Measurements from ENCODE around the gene HERC3. TPM values are rescaled to one million over a fixed set of nuclear protein-coding genes. Genes with fewer than 3 reads are reported as not detected.

HERC3 gene
- polyA plus RNA-seq, 3 donors = 3.7 to 8.5 (median 7.2) TPM

DNA sequence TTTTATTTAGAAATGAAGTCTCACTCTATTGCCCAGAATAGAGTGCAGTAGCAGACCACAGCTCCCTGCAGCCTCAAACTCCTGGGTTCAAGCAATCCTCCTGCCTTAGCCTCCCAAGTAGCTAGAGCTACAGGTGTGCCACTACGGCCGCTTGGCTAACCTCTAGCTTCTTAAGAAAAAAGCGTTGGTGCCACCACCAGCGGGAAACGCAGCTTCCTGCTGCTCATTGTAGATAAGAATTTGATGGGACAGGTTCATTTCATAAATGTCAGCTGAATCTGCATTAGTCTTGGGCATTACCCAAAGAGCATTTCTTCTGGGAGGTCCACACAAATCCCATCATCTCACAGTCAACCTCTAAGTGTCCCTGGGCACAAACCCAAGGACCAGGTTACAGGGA, 138.5 kb downstream of the HERC3 start:
- H3K27ac ChIP-seq (ENCODE audit: low read depth, low read length) = no peak overlapping the region
- WGBS, 3 donors = 63 to 95% (median 80%) methylated on average over 5 of the region's 5 CpGs

DNA sequence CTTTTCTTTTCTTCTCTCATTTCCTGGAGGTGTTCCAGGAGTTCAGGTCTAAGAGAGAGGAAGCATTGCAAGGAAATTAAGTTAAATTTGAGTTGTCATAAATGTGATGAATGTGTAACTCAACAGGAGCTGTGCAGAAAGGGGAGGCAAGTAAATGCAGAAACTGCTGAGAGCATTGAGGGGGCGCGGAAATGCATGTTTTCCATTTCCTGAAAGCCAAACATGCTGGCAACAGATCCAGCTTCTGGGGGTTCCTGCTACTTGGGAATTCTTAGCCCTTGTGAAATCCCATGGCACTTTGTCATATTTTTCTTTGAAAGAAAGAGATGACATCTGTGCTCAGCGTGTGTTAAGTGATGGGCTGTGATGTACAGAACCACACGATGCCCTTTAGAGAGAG, 139.1 kb downstream of the HERC3 start:
- no peak overlapping the region for H3K27ac ChIP-seq (ENCODE audit: low read depth, low read length)
- WGBS, 3 donors = 63 to 89% (median 73%) methylated on average over 4 of the region's 4 CpGs

DNA sequence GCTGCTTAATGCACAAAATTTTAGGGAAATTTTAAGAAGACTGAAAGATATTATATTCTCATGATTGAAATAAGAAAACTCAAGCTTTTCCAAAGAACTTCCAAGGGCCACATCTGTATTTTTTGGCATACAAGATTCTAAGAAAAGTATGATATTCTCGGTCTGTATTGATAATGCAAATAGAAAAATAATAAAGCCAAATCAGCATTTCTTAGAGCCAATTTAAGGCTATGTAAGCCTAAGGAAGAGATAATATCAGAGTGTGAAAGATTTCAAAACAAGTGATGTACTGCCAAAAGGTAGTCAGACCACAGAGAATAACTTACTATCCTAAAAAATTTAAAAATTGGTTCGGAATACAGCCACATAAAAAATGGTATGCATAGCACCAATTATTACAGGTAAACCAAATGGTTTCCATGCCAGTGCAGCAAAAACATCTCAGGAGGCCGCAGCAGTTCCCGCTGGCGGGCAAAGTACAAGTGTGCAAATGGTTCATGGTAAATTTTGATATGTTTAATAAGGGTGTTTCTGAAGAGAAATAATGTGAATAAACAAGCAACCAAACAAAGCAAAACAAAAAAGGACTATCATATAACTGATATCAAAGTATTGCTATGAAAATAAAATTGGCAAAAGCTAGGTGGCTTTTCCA, 140.6 kb downstream of the HERC3 start:
- H3K27ac ChIP-seq (ENCODE audit: low read depth, low read length) = no peak overlapping the region
- WGBS, 3 donors = 93 to 97% (median 96%) methylated on average over 5 of the region's 5 CpGs

DNA sequence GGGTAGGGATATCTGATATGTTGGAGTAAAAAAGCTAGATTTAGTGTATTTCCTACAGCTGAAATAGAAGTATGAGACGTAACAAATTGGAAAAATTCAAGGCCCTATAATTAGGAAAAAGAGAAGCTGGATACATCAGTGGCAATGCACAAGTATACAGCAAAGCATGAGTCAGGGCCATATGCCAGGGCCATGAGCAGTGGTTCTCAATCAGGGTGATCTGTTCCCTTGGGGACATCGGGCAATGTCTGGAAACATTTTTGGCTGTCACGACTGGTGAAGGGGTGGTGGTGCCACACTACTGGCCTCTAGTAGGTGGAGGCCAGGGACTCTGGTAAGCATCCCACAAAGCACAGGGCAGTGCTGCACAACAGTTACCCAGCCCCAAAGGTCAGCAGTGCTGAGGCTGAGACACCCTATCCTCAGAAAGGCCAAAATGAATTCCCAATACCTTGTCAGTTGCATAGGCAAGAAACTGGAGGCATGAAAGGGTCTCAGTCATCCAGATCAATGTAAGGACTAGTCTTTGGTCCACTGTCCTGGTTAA, 142.2 kb downstream of the HERC3 start:
- no peak overlapping the region for H3K27ac ChIP-seq (ENCODE audit: low read depth, low read length)

DNA sequence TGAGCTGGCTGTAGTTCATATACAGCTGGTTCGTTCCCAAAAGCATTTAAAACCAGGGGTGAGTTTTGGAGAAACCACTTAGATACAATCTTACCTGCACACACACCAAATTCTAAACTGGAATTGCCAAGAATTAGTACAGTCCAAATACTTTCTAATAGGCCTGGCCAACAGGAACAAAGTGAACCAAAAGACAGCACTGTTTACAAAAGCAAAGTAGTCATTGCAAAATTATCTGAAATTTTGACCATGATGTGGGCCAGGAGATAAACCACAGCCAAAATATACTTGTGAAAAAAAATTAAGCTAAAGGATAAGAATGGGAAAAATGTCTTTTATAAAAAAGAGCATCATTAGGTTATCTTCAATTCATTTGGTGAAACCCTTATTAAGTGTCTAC, 143.3 kb downstream of the HERC3 start:
- no peak overlapping the region for H3K27ac ChIP-seq (ENCODE audit: low read depth, low read length)

More for the DNA sequence above, 142.2 kb downstream of the HERC3 start:
- 66 to 92% (median 70%) methylated on average over 3 of the region's 3 CpGs for WGBS, 3 donors

DNA sequence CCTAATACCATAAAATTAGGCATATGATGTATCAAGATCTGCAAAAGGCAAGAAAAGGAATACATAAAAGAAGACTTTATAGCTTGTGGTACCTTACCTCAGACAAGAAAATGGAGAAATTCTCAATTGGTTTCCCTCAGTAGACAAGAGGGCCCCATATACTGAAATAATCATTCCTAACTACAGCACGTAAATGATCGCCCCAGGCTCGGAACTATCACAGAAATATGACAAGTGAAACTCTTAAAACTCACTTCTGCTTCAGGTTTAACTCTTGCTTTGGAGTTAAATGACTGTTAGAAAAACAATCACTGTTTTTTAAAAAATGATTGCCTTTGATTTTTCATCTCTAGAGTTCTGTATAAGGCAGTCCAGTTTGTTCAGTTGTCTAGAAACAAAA, 144.0 kb downstream of the HERC3 start:
- H3K27ac ChIP-seq (ENCODE audit: low read depth, low read length) = no peak overlapping the region
- 71 to 94% (median 82%) methylated on average over 3 of the region's 3 CpGs for WGBS, 3 donors

More for the DNA sequence above, 143.3 kb downstream of the HERC3 start:
- WGBS, 3 donors = 24 to 76% (median 75%) methylated on average over 1 of the region's 1 CpG

DNA sequence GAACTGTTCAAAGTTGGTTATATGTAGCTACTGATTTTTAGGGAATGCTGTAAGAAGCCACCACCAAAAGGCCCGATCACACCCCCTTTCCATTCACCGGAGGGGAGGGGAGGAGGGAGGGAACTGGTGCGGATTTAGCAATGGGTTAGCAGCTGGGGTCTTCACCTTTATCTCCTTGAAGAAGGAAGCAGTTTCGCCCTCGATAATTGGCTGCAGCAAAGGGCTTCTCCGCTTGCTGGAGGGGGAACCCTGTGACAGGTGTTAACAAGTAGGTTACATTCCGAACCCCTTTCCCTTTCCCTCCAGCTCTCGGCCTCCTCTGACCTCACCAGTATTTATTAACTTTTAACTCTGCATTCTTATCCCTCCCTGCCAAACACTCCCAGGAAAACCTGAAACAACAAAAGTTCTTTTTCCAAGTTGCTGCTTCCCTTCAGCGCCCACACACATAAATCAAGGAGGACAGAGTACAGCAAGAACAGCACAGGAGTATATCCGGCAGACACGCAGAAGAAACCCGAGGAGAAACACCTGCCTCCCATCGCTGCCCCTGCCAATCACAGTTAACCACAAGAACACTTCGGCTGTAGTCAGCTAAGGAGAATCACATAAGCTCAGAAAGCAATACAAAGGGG, 145.1 kb downstream of the HERC3 start:
- no peak overlapping the region for H3K27ac ChIP-seq (ENCODE audit: low read depth, low read length)
- 35 to 45% (median 43%) methylated on average over 13 to 14 of the region's 14 CpGs for WGBS, 3 donors

DNA sequence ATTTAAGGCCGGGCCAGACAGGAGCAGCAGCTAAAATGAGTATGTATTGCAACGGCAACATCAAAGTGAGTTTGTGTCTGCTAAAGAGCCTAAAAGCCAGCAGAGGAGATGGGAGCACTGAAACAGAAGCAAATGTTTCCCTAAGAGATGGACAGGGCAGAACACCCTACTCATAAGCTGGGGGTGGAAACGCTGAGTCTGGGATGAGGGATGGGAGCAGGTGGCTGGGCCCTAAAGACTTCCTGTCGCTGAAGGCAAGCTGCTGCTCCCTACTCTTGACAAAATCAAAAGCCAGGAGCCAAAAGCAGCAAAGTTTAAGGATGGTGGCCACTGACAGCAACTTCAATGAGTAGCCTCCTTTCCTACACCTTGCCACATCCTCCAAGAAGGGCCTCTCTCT, 145.9 kb downstream of the HERC3 start:
- H3K27ac ChIP-seq (ENCODE audit: low read depth, low read length) = no peak overlapping the region

DNA sequence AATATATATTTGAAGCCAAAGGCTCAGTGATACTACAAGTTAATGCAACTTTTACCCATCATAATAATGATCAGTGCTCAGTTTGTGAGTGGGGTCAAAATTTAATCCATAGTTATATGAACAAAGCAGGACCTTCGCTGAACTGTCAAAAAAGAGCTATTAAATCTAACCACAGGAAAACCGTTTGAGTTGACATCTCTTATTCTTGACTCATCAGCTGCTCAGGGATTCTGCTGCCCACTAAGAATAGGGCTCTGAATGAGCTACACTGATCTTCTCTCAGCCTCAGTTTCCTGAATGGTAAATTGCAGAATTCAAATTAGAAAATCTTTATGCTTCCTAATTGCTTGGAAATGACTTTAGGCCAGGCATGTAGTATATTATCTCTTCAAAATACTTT, 150.3 kb downstream of the HERC3 start:
- 65 to 75% (median 70%) methylated on average over 2 of the region's 2 CpGs for WGBS, 3 donors
- no peak overlapping the region for H3K27ac ChIP-seq (ENCODE audit: low read depth, low read length)

More for the DNA sequence above, 145.9 kb downstream of the HERC3 start:
- 86 to 89% (median 88%) methylated on average over 4 of the region's 4 CpGs for whole genome bisulfite sequencing, 3 donors

DNA sequence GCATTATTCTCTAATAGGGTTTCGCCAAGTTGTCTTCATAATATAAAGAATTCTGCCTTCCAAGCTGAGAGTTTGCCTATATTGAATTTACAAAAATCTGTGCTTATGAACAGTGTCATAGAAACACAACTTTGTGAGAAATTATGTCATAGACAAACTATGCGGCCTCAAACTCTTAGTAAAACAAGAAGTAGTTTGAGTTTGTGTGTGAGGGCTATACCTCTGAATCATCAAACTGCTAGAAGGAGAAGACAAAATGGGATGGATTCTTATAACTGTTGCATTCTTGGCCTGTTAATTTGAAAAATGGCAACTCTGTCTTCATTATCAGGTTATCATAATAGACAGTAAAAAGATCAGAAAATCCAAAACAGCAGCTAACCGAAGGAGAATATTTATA, 151.4 kb downstream of the HERC3 start:
- WGBS, 3 donors = 90 to 96% (median 92%) methylated on average over 3 of the region's 3 CpGs

DNA sequence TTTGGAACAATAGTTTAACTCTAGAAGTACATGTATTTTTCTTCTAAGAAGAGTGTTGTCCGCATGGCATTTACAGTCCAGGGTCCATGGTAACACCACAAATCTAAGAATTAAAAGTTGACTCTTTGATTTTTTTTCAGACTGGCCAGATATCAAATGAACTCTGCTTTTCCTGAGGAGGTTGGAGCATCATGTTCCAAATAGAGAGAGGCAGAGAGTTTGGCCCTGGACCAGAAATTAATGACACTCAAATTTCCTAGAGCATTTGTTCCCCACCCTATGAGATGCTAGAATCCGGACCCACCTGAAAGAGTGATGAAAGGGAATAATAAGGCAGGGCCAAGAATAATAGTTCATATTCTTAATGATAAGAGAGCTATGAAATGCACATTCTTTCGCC, 152.3 kb downstream of the HERC3 start:
- WGBS, 3 donors = 88 to 93% (median 90%) methylated on average over 3 of the region's 3 CpGs
- no peak overlapping the region for H3K27ac ChIP-seq (ENCODE audit: low read depth, low read length)

More for the DNA sequence above, 151.4 kb downstream of the HERC3 start:
- no peak overlapping the region for H3K27ac ChIP-seq (ENCODE audit: low read depth, low read length)

DNA sequence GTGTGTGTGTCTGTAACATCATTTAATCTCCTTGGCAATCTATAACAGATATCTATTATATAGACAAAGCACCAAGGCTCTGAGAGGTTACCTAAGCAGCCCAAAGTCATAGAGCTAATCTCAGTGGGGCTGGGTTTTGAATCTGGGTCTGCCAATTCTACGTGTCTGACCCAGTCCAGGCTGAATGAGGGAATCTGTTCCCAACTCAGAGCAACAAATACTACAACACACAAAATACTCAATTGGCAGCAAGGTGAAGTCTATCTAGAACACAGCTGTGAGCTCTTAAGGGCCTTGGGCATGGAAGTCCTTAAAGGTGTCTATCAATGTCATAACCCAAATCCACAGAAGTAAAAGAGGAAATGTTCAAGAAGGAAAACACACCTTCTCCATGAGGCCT, 152.9 kb downstream of the HERC3 start:
- 75 to 83% (median 80%) methylated on average over 1 of the region's 1 CpG for WGBS, 3 donors
- H3K27ac ChIP-seq (ENCODE audit: low read depth, low read length) = no peak overlapping the region

DNA sequence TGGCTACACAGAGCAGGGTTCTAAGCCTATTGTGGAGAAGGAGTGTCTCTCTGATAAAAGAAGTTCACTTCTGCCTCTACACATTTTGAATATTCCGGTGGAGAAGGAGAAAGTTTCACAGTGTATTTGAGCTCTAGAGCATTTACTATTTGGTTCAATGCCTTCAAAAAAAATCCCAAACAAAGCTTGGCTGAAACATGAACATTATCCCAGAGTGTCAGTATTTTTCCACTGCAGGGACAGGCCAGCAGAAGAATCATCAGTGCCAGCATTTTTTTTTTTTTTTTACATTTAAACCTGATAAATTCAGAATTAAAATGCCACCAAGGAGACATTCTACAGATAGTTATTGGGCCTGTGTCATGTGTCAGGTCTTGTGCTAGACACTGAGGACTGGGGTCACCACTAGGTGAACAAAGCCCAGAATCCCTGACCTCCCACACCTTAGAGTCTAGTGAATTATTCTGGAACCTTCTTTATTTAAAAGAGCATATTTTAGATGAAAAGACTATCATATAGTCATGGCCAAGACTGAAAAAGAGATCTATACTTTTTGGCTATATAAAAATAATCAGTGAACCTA, 153.4 kb downstream of the HERC3 start:
- 63 to 76% (median 69%) methylated on average over 1 of the region's 1 CpG for WGBS, 3 donors
- no peak overlapping the region for H3K27ac ChIP-seq (ENCODE audit: low read depth, low read length)

DNA sequence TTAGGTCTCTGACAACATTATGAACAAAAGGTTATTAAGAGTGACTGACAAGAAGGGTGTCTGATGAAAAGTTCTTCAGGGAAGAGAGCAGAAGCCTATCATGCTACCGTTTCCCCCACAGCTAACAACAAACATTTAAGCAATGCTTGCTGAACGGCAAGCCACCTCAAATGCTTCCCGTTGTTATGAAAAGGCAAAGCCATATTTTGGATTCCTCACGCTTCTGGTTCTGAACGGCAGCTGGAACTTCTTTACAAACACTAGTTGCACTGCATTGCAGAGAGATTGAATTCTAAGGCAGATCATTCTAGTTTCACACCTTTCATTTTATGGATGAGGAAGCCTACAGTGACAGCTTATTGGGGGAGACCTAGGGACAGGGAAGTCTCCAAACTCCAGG, 153.9 kb downstream of the HERC3 start:
- no peak overlapping the region for H3K27ac ChIP-seq (ENCODE audit: low read depth, low read length)
- 67 to 79% (median 74%) methylated on average over 5 of the region's 5 CpGs for WGBS, 3 donors

DNA sequence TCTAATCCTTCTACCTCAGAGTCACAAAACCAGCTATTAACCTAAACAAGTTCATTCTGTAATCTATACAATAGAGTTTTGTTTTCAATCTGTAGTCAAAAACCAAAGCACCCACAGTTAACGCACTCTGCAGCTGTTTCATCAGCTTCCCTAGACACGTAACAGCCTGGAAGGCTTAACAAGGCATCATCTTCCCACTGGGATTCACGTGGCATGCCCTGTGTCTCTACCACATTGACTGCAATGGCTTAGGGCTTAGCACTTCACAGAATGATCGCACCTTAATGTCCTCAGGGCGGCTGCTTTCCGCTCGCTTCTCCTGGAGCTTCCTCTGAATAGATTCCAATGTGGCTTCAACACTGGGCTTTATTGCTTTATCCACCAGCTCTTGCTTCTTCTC, 155.1 kb downstream of the HERC3 start:
- no peak overlapping the region for H3K27ac ChIP-seq (ENCODE audit: low read depth, low read length)

DNA sequence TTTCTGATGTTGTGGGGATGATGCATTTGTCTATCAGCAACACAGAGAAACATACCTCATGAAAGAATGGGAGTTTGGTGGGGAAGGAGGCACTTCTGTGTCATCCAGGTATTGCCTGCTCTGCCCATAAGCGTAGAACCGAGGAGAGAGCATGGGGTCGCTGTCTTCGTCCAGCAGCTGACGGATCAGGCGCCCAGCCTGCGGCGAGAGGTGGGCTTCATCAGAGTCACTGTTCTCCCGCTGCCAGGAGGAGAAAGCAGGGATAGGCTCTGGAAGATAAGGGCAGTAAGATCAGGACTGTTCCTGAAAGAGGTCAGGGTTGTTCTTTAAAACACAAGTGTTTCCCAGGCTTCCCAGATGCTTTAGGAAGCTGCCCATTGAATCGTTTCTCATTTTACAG, 158.1 kb downstream of the HERC3 start:
- no peak overlapping the region for H3K27ac ChIP-seq (ENCODE audit: low read depth, low read length)
- 90 to 96% (median 95%) methylated on average over 10 of the region's 10 CpGs for WGBS, 3 donors

More for the DNA sequence above, 155.1 kb downstream of the HERC3 start:
- WGBS, 3 donors = 95 to 96% (median 96%) methylated on average over 7 of the region's 7 CpGs

DNA sequence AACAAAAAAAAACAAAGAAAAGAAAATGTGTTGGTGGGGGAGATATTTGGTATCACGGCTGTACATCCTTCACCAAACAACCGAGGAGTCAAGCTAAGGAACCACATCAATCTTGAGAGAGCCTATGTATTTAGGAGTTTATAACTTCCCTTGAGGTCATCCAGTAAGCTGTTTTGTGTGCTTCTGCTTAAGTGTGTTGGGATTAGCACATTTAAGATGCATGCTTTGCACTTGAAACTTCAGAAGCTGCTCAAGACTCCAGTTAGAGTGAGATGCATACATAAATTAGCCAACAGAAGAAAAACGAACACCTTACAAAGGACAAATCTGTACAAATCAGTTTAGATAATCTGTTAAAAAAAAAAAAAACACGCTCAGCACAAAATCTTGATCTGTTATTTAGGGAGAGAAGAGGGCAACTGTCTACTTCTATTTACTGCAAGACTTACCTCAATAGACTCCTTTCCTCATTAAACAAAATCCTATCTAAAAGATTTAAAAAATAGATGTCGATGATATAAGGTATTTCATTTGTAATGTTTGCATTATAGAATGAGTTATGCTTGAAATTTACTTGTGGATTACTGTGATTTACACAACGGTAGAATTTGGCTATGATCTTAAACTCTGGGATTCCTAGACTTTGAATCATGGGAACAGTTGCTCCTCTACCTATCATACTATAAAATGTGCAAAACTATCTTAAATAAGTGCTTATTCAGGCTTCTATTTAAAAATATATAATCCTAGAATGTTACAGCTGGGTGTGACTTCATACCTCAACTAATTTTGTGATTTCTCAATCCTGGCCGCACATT, 159.2 kb downstream of the HERC3 start:
- no peak overlapping the region for H3K27ac ChIP-seq (ENCODE audit: low read depth, low read length)
- WGBS, 3 donors = 90 to 94% (median 90%) methylated on average over 7 of the region's 7 CpGs

DNA sequence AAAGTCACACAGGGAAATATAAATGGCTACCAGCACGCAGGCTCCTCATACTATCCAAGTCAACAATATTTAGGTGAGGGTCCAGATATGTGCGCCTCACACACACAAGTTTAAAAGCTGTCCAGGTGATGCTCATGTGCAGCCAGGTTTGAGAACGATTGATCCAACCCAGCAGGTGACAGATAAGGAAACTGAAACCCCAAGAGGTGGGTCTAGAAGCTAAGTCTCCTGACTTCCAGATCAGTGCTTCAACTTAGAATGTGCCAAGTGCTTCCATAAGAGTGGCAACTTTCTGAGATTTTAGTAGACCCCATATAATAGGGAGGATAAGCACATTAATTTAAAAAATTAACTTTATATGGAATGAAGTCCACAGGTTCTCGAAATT, 159.8 kb downstream of the HERC3 start:
- no peak overlapping the region for H3K27ac ChIP-seq (ENCODE audit: low read depth, low read length)
- WGBS, 3 donors = 73 to 91% (median 87%) methylated on average over 4 of the region's 4 CpGs

DNA sequence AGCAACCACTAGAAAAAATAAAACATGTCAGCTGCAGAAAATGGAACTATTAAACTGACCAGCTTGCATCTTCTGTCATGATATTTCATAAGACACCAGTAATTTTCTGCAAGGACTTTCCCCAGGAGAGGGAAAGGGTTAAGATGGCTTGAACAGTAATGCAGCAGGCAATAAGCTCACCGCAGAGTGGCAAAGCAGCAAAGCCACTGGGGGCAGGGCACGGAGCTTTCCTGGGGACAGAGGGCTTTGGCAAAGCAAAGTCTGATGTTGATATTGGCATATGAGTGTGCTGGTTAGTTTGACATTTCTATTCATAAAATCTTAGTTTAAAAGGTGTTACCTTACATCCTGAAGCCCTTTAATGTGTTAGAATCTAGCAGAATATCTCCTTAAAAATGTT, 160.5 kb downstream of the HERC3 start:
- 32 to 86% (median 65%) methylated on average over 2 of the region's 2 CpGs for WGBS, 3 donors
- no peak overlapping the region for H3K27ac ChIP-seq (ENCODE audit: low read depth, low read length)

All from adipose tissue (tissue), 3 donors.